ES-I3 (cell line): ENCODE data around the gene CPXM1.
"Not testable (repeated sequence)": the region's sequence is repeated elsewhere in the genome, so short reads cannot be mapped to it uniquely, and the experiment has no call there.

Experiments
- H3K36me3 ChIP-seq: 2 replicates; pipeline ENCODE4 v1.6.1; 2013; ENCODE audit warnings: mild to moderate bottlenecking, low read length, control low read depth, moderate library complexity; ENCODE audit not compliant: insufficient read depth
- H3K4me1 ChIP-seq: 2 replicates; pipeline ENCODE4 v1.6.1; 2013; ENCODE audit warnings: mild to moderate bottlenecking, control low read depth, low read length; ENCODE audit not compliant: insufficient read depth
- H3K9ac ChIP-seq: 2 replicates; pipeline ENCODE4 v1.6.1; 2013; ENCODE audit warnings: low read depth, mild to moderate bottlenecking, low read length, moderate library complexity
- H3K9me3 ChIP-seq: 2 replicates; pipeline ENCODE4 v1.6.1; 2013; ENCODE audit warnings: mild to moderate bottlenecking, low read length, moderate library complexity; ENCODE audit not compliant: control insufficient read depth, insufficient read depth

CPXM1 gene

GRCh38 chr20:2816030-2816582, 15.7 kb upstream of the CPXM1 start, which contains the start of gene TMEM239:
Gene TMEM239 (plus strand): TSS chr20:2816364. CDS start chr20:2816555, 191 bp downstream.
- H3K36me3 ChIP-seq, result no peaks in the 10 kb centered on the region
- H3K4me1 ChIP-seq, result peaks cover 8% of the 10 kb centered on the region
- H3K9me3 ChIP-seq, result no peaks in the 10 kb centered on the region
- H3K9ac ChIP-seq, result no peak within 1 kb of the TSS

GRCh38 chr20:2815242-2815900, 14.9 kb upstream of the CPXM1 start:
- H3K4me1 ChIP-seq, result peaks cover 8% of the 10 kb centered on the region
- no peak overlapping the region for H3K9ac ChIP-seq
- H3K36me3 ChIP-seq, result no peaks in the 10 kb centered on the region
- H3K9me3 ChIP-seq, result no peaks in the 10 kb centered on the region

GRCh38 chr20:2814587-2815051, 14.2 kb upstream of the CPXM1 start, which contains the start of gene C20orf141:
Gene C20orf141 (plus strand): TSS chr20:2814987. CDS start chr20:2815185, 198 bp downstream.
- Histone ChIP-seq H3K4me1 (peaks cover 2% of the 10 kb centered on the region; the same call in 1 of the 2 replicates), H3K9me3 (no peaks in the 10 kb centered on the region), H3K9ac (no peak within 1 kb of the TSS), H3K36me3 (no peaks in the 10 kb centered on the region)

- Histone ChIP-seq H3K9ac (no peak overlapping the region), H3K36me3 (no peaks in the 10 kb centered on the region), H3K9me3 (no peaks in the 10 kb centered on the region), H3K4me1 (peaks cover 2% of the 10 kb centered on the region; the same call in 1 of the 2 replicates)
These were observed 13.6 kb upstream of the CPXM1 start for GRCh38 chr20:2814076-2814475.

- Histone ChIP-seq H3K4me1 (peaks cover 2% of the 10 kb centered on the region; the same call in 1 of the 2 replicates), H3K9me3 (no peaks in the 10 kb centered on the region)
These were observed 11.8 kb upstream of the CPXM1 start for GRCh38 chr20:2812189-2812588.

GRCh38 chr20:2809690-2810089, 9.3 kb upstream of the CPXM1 start:
- no peaks in the 10 kb centered on the region for H3K36me3 ChIP-seq
- H3K9me3 ChIP-seq, result no peaks in the 10 kb centered on the region
- H3K4me1 ChIP-seq, result 0 out of 2 replicates have a peak, but pooled peaks cover 7% of the 10 kb centered on the region
- H3K9ac ChIP-seq, result no peak overlapping the region

More at GRCh38 chr20:2812189-2812588, 11.8 kb upstream of the CPXM1 start:
- H3K36me3 ChIP-seq, result no peaks in the 10 kb centered on the region
- no peak overlapping the region for H3K9ac ChIP-seq

- not testable (repeated sequence) for H3K9ac ChIP-seq, H3K36me3 ChIP-seq
These were observed 7.5 kb upstream of the CPXM1 start for GRCh38 chr20:2807929-2808328.

GRCh38 chr20:2807019-2807418, 6.6 kb upstream of the CPXM1 start:
- Histone ChIP-seq H3K36me3 (no peaks in the 10 kb centered on the region), H3K9ac (no peak overlapping the region), H3K9me3 (no peaks in the 10 kb centered on the region), H3K4me1 (0 out of 2 replicates have a peak, but pooled peaks cover 7% of the 10 kb centered on the region)

More at GRCh38 chr20:2807929-2808328, 7.5 kb upstream of the CPXM1 start:
- H3K9me3 ChIP-seq, H3K4me1 ChIP-seq: not testable (repeated sequence)

- H3K36me3 ChIP-seq, result no peaks in the 10 kb centered on the region
- H3K4me1 ChIP-seq, result 0 out of 2 replicates have a peak, but pooled peaks cover 7% of the 10 kb centered on the region
- H3K9me3 ChIP-seq, result no peaks in the 10 kb centered on the region
- H3K9ac ChIP-seq, result no peak overlapping the region
These were observed 5.9 kb upstream of the CPXM1 start for GRCh38 chr20:2806351-2806701.

- Histone ChIP-seq H3K9me3 (no peaks in the 10 kb centered on the region), H3K9ac (peak overlapping the region; percentile 38; the same call in 1 of the 2 replicates), H3K36me3 (no peaks in the 10 kb centered on the region)
These were observed 5.4 kb upstream of the CPXM1 start for GRCh38 chr20:2805689-2806350.

GRCh38 chr20:2804852-2805688, 4.6 kb upstream of the CPXM1 start:
- Histone ChIP-seq H3K4me1 (0 out of 2 replicates have a peak, but pooled peaks cover 7% of the 10 kb centered on the region), H3K9me3 (no peaks in the 10 kb centered on the region), H3K9ac (peak overlapping the region; percentile 38; the same call in 1 of the 2 replicates), H3K36me3 (no peaks in the 10 kb centered on the region)

More at GRCh38 chr20:2805689-2806350, 5.4 kb upstream of the CPXM1 start:
- 0 out of 2 replicates have a peak, but pooled peaks cover 7% of the 10 kb centered on the region for H3K4me1 ChIP-seq

GRCh38 chr20:2804041-2804828, 3.8 kb upstream of the CPXM1 start:
- no peaks in the 10 kb centered on the region for H3K9me3 ChIP-seq
- H3K4me1 ChIP-seq, result peaks cover 7% of the 10 kb centered on the region; the same call in 1 of the 2 replicates
- no peak overlapping the region for H3K9ac ChIP-seq
- H3K36me3 ChIP-seq, result no peaks in the 10 kb centered on the region

- H3K9me3 ChIP-seq, result no peaks in the 10 kb centered on the region
- peak overlapping the region; percentile 70; the same call in 1 of the 2 replicates for H3K9ac ChIP-seq
- H3K4me1 ChIP-seq, result peaks cover 6% of the 10 kb centered on the region; the same call in 1 of the 2 replicates
- H3K36me3 ChIP-seq, result no peaks in the 10 kb centered on the region
These were observed 880 bp upstream of the CPXM1 start for GRCh38 chr20:2801286-2801728.
